HUES64 (cell line): ENCODE results near the gene ACBD6.
"Not testable (repeated sequence)": the region's sequence is repeated elsewhere in the genome, so short reads cannot be mapped to it uniquely, and the experiment has no call there.

Experiments
- H3K27ac ChIP-seq: 2 replicates; pipeline ENCODE4 v1.7.0; 2013; ENCODE audit warnings: low read depth, low read length, inconsistent platforms
- H3K27me3 ChIP-seq: 2 replicates; pipeline ENCODE4 v1.6.1; 2013; ENCODE audit warnings: mild to moderate bottlenecking, low read length; ENCODE audit not compliant: insufficient read depth
- H3K36me3 ChIP-seq: 2 replicates; pipeline ENCODE4 v1.6.1; 2013; ENCODE audit warnings: mild to moderate bottlenecking, low read length; ENCODE audit not compliant: insufficient read depth
- H3K4me1 ChIP-seq: 2 replicates; pipeline ENCODE4 v1.6.1; 2013; ENCODE audit warnings: mild to moderate bottlenecking, low read length, moderate library complexity; ENCODE audit not compliant: insufficient read depth
- H3K4me3 ChIP-seq: 2 replicates; pipeline ENCODE4 v1.5.1; 2013; ENCODE audit warnings: mild to moderate bottlenecking, low read length, moderate library complexity
- H3K9ac ChIP-seq: 2 replicates; pipeline ENCODE4 v1.6.1; 2013; ENCODE audit warnings: mild to moderate bottlenecking, low read depth, low read length
- H3K9me3 ChIP-seq: 2 replicates; pipeline ENCODE4 v1.6.1; 2013; ENCODE audit warnings: low read depth, low read length; ENCODE audit not compliant: insufficient read depth
- WGBS: fragments of 150-250, 120-280 bp; methylation state at CpG from one replicate; pipeline ENCODE4 v1.1.7; 2013; ENCODE audit warnings: missing lambda C conversion rate; 5-methylcytosine and 5-hydroxymethylcytosine counted together

Gene ACBD6

DNA sequence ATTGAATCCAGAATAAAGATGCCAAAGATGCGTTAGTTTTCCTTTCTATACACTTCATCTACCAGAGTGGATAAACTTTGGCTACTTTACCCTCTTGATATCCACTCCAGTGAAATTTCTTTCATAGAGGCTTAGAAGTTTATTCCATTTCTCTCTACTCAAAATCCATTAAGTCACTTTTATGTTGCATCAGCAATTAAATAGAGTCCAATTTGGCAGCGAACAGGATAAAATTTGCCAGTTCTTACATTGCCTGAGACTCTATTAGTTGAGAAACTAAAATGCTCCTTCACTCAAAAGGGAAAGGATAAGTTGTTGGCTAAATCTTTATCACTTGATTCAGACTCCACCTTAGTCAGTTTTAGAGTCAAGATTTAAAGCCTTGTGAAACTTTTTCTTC is 57.9 kb downstream of the ACBD6 start:
- Histone ChIP-seq H3K9ac (no peak overlapping the region), H3K27me3 (no peaks in the 10 kb centered on the region), H3K27ac (no peak overlapping the region), H3K36me3 (no peaks in the 10 kb centered on the region), H3K4me3 (no peak overlapping the region), H3K9me3 (no peaks in the 10 kb centered on the region; the same call in 1 of the 2 replicates), H3K4me1 (no peaks in the 10 kb centered on the region)
- WGBS = 95% methylated on average over 2 of the region's 2 CpGs

DNA sequence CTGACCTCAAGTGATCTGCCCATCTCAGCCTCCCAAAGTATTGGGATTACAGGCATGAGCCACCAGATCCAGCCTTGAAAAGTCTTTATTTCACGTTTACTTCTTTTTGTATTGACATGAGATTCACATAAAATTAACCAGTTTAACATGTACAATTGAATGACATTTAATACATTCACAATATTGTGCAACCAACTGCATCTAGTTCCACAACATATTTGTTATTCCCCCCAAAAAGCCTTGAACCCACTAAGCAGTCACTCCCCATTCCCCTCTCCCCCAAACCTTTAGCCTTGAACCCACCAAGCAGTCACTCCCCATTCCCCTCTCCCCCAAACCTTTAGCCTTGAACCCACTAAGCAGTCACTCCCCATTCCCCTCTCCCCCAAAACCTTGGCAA is 62.0 kb downstream of the ACBD6 start:
- H3K4me1 ChIP-seq = no peaks in the 10 kb centered on the region
- no peaks in the 10 kb centered on the region for H3K36me3 ChIP-seq
- H3K9me3 ChIP-seq = no peaks in the 10 kb centered on the region; the same call in 1 of the 2 replicates
- H3K9ac ChIP-seq = no peak overlapping the region
- no peaks in the 10 kb centered on the region for H3K27me3 ChIP-seq
- H3K4me3 ChIP-seq = no peak overlapping the region
- WGBS = 87% methylated on average over 1 of the region's 1 CpG
- H3K27ac ChIP-seq = no peak overlapping the region

GRCh38 chr1:180435566-180435965 is 66.8 kb downstream of the ACBD6 start:
- Histone ChIP-seq H3K27me3 (no peaks in the 10 kb centered on the region), H3K36me3 (no peaks in the 10 kb centered on the region), H3K4me1 (peaks cover 15% of the 10 kb centered on the region), H3K9me3 (no peaks in the 10 kb centered on the region), H3K27ac (no peak overlapping the region), H3K9ac (no peak overlapping the region), H3K4me3 (no peak overlapping the region)
- 95% methylated on average over 7 of the region's 7 CpGs for WGBS

GRCh38 chr1:180433873-180434272 is 68.5 kb downstream of the ACBD6 start:
- Histone ChIP-seq H3K9me3 (no peaks in the 10 kb centered on the region), H3K36me3 (0 out of 2 replicates have a peak, but pooled peaks cover 3% of the 10 kb centered on the region), H3K27ac (no peak overlapping the region), H3K4me1 (peaks cover 15% of the 10 kb centered on the region), H3K27me3 (no peaks in the 10 kb centered on the region), H3K9ac (no peak overlapping the region), H3K4me3 (no peak overlapping the region)
- WGBS = 88% methylated on average over 2 of the region's 2 CpGs

DNA sequence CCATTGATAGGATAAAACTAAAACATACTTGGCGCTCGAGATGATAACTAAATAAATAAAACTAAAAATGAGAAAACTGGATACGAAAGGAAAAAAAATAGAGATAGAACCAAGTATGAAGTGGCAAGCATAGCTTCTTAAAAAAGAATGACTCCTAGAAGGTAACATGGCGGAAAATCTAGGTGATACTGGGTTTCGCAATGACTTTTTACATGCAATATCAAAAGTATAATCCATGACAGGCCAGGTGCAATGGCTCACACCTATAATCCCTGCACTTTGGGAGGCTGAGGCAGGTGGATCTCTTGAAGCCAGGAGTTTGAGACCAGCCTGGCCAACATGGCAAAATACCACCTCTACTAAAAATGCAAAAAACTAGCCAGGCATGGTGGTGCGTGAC is 70.7 kb downstream of the ACBD6 start:
- no peak overlapping the region for H3K4me3 ChIP-seq
- H3K27ac ChIP-seq = no peak overlapping the region
- 98% methylated on average over 5 of the region's 6 CpGs for WGBS
- H3K4me1 ChIP-seq = peaks cover 17% of the 10 kb centered on the region
- no peaks in the 10 kb centered on the region for H3K27me3 ChIP-seq
- 0 out of 2 replicates have a peak, but pooled peaks cover 3% of the 10 kb centered on the region for H3K36me3 ChIP-seq
- H3K9ac ChIP-seq = no peak overlapping the region
- H3K9me3 ChIP-seq = no peaks in the 10 kb centered on the region

- H3K36me3 ChIP-seq = 0 out of 2 replicates have a peak, but pooled peaks cover 3% of the 10 kb centered on the region
- no peak overlapping the region for H3K9ac ChIP-seq
- WGBS = 92% methylated on average over 3 of the region's 4 CpGs
- H3K4me3 ChIP-seq = no peak overlapping the region
- no peaks in the 10 kb centered on the region for H3K27me3 ChIP-seq
- no peaks in the 10 kb centered on the region for H3K9me3 ChIP-seq
- peaks cover 36% of the 10 kb centered on the region for H3K4me1 ChIP-seq
- H3K27ac ChIP-seq = no peak overlapping the region
These were observed 73.3 kb downstream of the ACBD6 start for GRCh38 chr1:180428782-180429695.

- Histone ChIP-seq H3K9me3 (no peaks in the 10 kb centered on the region), H3K27me3 (no peaks in the 10 kb centered on the region), H3K4me1 (peaks cover 26% of the 10 kb centered on the region), H3K9ac (no peak overlapping the region), H3K4me3 (no peak overlapping the region), H3K36me3 (0 out of 2 replicates have a peak, but pooled peaks cover 3% of the 10 kb centered on the region), H3K27ac (no peak overlapping the region)
These were observed 76.4 kb downstream of the ACBD6 start for GRCh38 chr1:180425952-180426351.

DNA sequence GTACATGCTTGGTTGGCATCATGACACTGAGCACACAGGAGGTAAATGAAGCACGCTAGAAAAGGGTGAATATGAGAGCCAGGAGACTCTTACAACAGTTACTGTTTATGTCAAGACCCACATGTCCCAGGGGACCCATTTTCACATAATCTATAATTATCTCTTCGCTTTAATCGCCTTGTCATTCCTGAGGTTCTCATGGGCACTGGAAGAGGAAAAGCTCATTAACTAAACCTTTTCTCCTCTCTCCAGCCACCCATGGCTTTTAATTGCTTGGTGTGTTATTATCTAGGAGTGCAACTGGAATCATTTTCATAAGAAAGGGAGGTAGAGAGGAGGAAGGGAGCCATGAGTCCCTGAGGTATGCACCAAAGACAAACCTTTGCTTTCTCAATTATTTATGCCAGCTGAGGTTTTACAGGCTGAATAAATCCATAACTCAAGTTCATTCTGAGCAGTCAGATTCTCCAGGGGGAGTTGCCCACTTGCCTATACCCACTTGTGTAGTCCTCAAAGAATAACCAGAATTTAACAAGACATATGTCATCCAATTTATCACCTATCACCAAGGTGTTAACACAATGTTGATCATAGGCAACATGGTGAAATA is 77.4 kb downstream of the ACBD6 start:
- H3K9me3 ChIP-seq = no peaks in the 10 kb centered on the region

DNA sequence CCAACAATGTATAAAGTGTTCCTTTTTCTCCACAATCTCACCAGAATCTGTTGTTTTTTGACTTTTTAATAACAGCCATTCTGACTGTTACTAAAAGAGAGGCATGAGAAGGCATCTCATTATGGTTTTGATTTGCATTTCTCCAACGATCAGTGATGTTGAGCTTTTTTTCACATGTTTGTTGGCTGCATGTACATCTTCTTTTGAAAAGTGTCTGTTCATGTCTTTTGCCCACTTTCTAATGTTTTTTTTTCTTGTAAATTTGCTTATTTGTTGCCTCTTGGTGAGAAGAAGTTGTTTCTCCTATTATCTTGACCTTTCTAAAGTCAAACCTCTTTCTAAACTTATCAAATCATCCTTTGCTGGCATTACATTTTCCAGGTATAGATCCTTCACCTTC is 80.8 kb downstream of the ACBD6 start:
- H3K4me1 ChIP-seq = peaks cover 23% of the 10 kb centered on the region
- no peak overlapping the region for H3K4me3 ChIP-seq
- no peak overlapping the region for H3K9ac ChIP-seq
- H3K9me3 ChIP-seq = no peaks in the 10 kb centered on the region
- H3K36me3 ChIP-seq = no peaks in the 10 kb centered on the region
- 100% methylated on average over 1 of the region's 1 CpG for WGBS
- H3K27ac ChIP-seq = no peak overlapping the region
- no peaks in the 10 kb centered on the region for H3K27me3 ChIP-seq

More for the DNA sequence above, 77.4 kb downstream of the ACBD6 start:
- Histone ChIP-seq H3K4me3 (no peak overlapping the region; the same call in 1 of the 2 replicates), H3K27me3 (no peaks in the 10 kb centered on the region), H3K36me3 (0 out of 2 replicates have a peak, but pooled peaks cover 3% of the 10 kb centered on the region), H3K9ac (no peak overlapping the region), H3K27ac (no peak overlapping the region), H3K4me1 (peaks cover 26% of the 10 kb centered on the region)
- 85% methylated on average over 3 of the region's 3 CpGs for WGBS

GRCh38 chr1:180421145-180421544 is 81.2 kb downstream of the ACBD6 start:
- not testable (repeated sequence) for H3K9me3 ChIP-seq, H3K4me3 ChIP-seq, H3K36me3 ChIP-seq, H3K27ac ChIP-seq, H3K9ac ChIP-seq, H3K27me3 ChIP-seq
- WGBS = no CpG with 5 or more reads among the region's 1 CpG
- peaks cover 18% of the 10 kb centered on the region for H3K4me1 ChIP-seq

DNA sequence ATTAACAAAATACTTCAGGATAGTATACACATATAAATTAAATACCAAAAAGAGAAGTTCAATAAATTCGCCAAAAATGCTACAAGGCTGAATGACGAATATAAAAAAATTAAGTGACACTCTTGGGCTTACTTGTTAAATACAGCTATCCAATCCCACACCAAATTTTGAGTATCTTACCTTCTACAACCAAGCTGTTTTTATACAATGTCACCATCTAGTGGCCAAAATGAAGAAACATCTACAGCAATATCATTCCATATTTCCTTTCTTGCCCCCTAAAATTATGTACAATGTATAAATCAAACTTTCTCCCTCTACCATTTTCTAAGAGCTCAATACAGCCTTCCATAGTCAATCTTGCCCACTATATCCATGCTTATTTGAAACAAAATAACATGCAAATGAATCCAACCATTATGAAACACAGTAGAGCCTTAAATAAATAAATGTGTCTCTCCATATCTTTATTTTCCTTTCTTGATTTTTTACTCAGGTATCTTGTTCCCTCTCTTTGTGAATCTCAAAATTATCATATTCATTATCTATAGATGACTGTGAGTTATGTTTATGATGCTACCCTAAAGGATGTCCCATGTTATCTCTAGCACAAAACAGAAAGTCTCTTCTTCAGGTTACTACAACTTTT is 86.3 kb downstream of the ACBD6 start:
- Histone ChIP-seq H3K4me1 (no peaks in the 10 kb centered on the region), H3K9me3 (no peaks in the 10 kb centered on the region), H3K27me3 (no peaks in the 10 kb centered on the region), H3K4me3 (no peak overlapping the region), H3K27ac (no peak overlapping the region), H3K36me3 (peaks cover 16% of the 10 kb centered on the region), H3K9ac (no peak overlapping the region)
- 61% methylated on average over 2 of the region's 2 CpGs for WGBS
